ENCODE data around the gene GSS.
A peak's percentile ranks its signal among the peaks of the same experiment; 100 is the strongest.
"Not testable (repeated sequence)": the region's sequence is repeated elsewhere in the genome, so short reads cannot be mapped to it uniquely, and the experiment has no call there.

The GSS gene

DNA sequence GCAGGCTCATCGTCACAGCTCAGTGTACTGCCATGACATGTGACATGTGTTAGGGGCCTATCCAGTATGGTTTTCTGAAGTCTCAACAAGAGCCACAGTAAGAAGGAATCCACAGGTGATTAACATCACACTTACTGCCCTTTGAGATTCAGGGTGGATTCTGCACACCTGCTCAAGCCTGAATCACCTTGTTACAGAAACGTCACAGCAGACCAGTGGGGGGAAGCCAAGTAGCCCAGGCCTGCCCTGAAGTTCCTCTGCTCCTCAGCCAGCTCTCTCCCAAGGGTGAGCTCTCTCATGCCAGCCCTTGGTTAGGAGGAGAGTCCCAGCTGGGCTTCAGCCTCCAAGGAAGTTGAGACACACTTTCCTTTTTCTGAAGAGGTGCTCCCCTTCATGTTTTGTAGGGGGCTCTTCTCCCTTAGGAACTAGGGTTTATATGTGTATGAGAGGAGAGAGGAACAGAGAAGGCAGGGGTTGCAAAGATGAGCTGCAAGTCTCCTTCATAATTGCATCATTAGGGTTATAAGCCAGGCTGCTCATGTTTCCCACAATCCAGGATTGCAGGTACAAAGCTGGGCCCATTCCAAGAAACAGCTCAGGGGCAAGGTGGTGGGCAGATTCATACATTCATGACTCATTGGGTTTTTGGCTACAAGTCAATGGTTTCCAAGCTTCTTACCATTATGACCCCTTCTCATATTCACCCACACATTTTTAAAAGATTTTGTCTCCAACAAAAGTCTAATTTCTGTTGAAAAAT is 11.6 kb downstream of the GSS start:
- no peak for DNase-seq

DNA sequence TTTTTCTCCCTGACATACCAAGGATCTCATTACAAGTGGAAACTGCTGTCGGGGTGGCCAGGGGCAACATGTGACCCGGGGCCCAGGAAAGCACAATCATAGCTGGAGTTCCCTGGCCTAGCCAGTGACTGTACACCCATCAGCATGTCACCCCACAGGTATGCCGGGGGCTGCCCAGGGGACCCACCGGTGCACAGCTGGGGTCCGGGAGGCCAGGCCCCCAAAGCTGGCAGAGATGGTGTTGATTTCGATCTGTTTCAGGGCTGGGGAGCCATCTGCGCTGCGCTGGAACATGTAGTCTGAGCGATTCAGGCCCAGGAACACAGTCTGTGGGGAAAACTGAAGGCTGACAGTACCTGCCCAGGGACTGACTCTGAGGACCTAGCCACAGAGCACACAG is 13.3 kb downstream of the GSS start:
- DNase-seq: no peak

DNA sequence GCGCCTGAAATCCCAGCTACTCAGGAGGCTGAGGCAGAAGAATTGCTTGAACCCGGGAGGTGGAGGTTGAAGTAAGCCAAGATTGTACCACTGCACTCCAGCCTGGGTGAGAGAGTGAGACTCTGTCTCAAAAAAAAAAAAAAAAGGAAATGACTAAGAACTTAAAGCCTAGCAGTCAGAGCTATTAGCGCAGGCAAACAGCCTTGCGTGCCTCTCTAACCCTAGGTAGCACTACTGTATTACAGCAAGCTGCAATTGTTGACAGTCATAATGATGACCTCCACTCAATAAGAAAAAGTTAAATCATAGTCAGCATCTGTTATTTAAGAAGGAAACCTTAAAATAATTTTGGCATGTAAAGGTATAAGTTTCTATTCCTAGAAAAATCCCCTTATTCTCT is 14.4 kb downstream of the GSS start:
- no peak for DNase-seq

DNA sequence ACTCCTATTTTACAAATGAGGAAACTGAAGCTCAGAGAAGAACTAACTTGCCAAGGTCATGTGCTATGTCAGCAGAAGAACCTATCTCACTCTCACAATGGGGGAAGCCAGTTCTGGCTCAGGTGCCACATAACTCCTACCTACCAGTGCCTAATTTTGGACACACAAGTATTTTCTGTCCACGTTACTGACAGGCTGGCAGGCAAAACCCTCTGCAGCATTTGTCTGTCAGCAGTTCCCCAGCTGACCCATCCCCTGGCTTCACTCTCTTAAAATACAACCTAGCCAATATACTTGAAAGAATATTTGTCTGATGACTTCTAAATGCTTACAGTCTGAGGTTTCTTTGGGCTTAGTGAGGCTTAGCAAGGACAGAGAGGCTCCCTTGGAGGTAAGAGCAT is 15.5 kb downstream of the GSS start:
- no peak for DNase-seq

DNA sequence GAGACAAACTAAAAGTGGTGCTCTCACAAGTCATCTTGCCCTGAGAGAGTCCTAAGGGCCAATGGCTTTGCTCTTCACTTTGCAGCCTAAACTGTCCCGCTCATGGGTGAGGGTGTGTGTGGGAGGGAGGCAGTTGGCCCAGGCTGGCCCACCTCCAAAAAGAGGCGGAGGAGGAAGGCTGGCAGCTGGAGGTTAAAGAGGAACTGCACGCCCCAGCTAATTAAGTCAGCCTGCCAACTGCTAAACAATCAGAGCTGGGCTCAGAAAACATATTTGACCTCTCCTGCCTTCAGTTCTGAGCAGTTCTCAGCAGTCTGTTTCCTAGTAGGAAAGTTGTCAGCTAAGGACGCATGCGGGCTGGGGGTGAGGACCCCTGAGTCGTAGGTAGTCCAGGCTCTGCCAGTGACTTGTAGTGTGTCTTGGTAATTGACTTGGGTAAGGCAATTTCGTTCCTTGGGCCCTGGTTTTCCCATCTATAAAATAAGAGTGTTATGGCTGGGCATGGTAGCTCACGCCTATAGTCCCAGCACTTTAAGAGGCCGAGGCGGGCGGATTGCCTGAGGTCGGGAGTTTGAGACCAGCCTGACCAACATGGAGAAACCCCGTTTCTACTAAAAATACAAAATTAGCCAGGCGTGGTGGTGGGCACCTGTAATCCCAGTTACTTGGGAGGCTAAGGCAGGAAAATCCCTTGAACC is 17.0 kb downstream of the GSS start:
- peak; percentile 28 to 31 for DNase-seq

DNA sequence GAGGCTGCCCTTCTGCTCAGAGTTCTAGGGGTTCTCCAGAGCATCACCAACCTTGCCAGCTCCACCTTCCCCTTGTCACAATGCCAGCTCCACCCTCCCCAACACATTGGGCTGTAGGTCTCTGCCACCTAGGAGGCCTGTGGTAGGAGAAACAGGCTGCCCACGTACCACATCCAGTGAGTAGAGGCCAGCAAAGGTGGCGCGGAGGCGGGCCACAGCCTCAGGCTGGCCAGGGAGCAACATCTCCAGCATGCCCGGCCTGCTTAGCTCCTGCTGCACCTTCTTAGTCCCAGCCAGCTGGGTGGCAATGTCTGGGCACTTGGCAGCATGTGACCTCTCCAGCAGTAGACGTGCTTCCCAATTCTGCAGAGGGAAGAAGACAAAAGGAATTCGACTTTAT is 23.8 kb downstream of the GSS start:
- DNase-seq: no peak

DNA sequence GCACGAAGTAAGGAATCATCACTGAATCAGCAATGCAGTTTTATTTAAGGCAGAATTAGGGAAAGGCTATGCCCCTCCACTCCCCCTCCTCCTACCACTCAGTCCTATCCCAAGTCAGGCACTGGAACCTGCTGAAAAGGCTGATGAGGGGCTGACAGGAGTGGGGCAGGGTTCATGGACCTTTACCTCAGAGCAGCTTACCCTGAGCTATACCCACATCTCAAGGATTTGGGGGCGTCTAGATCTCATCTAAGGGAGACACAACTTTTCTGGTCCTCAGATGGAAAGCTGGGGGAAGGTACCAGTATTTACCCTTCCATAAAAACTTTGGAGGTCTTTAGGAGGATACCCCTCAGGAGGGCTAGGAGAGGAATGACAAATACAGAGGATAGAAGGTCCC is 27.2 kb downstream of the GSS start:
- no peak for DNase-seq

DNA sequence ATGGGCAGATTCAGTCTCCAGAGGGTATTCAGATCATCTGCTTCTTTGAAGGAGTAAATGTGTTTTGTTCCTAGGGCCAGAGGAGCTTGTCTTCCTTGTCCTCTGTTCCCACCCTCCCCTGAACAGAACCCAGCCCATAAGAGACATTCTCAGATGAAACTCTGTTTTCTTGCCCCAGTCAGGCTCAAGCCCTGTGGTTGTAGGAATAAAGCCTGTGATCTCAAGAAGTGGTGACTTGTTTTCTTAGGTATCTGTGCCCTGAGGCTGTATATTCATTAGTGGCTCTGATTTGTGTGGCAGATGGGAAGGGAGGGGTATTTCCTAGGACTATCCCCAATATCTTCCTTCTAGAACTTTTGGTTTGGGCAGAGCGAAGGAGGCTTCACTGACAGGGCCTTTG is 27.9 kb downstream of the GSS start:
- no peak for DNase-seq

DNA sequence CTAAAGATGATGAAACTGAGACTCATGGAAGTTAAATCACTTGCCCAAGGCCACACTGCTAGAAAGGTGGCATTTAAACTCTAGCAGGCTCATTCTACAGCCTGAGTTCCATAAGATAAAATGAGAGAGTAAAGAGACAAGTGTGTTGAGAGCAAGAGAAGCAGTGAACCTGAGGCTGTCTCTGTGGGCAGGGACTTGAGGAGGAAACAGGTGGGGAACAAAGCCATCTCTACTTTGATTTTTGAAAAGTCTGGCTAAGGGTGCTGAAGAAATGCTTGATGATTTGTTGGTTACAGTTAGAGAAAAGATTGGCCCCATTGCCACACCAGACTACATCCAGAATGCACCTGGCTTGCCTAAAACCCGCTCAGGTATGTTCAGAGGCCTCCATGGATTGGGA is 29.0 kb downstream of the GSS start:
- DNase-seq: no peak

DNA sequence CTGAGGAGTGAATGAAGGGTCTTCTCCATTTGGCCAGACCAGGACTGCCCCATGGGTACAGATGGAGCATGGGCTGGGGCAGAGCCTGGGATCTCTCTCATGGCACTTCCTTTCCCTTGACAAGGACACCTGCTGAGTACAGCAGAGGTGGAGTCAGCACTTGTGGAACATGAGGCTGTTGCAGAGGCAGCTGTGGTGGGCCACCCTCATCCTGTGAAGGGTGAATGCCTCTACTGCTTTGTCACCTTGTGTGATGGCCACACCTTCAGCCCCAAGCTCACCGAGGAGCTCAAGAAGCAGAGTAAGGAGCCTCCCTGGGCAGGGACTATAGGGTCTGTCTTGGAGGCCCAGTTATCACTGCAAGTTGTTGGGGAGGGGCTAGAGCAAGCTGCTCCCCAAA is 29.6 kb downstream of the GSS start:
- DNase-seq: no peak

DNA sequence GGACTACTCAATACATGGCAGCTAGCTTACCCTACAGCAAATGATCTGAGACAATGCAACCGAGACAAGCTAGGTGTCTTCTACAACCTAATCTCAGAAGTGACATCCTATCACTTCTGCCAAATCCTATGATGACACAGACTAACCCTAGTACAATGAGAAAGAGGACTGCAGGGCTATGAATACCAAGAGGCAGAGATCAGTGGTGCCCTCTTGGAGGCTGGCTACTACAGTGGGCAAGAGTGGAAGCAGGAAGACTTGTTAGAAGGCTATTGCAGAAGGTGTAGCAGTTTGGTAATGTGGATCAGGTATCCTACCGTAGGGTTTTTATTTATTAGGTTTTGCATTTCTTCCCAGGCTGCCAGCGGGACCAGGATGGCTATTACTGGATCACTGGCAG is 30.3 kb downstream of the GSS start:
- DNase-seq: no peak

DNA sequence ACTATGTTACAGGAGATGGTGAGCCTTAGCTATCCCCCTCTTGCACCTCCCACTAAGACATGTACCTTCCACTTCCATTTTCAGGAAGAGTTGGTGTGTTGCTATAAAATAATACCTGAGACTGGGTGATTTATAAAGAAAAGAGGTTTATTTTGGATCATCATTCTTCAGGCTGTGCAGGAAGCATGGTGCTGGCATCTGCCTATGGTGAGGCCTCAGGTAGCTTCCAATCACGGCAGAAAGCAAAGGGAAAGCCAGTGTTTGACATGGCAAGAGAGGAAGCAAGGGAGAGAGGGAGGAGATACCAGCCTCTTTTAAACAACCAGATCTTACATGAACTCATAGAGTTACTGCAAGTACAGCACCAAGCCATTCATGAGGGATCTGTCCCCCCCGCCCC is 32.2 kb downstream of the GSS start:
- no peak for DNase-seq

DNA sequence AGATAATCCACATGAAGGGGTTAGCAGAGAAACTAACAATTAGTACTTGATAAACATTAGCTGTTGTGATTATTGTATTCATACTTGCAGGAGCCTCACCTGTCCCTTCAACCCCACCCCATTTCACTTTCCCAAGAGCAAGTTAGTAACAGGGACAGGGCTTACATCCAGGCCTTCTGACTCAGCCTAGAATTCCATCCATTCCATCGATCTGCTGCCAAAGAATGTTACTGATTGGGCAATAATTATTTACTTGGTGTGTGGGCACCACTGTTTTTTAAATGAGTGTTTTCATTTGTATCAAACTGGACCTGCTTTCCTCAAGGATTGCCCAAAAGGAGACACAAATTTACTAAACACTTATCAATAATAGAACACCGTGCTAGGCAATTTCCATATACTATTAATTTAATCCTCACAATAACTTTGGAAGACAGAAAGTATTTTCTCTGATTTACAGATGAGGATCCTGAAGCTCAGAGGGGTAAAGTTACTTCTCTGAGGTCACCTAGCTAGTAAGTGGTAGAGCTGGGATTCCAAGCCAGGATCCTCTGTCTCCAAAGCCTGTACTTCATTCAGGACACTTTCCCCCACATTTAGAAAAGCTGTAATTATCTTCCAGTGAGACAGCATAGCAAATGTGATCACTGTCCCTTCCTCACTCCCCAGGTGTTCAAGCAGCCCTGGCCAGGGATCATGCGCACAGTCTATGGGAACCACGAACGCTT is 32.8 kb downstream of the GSS start:
- DNase-seq: no peak

DNA sequence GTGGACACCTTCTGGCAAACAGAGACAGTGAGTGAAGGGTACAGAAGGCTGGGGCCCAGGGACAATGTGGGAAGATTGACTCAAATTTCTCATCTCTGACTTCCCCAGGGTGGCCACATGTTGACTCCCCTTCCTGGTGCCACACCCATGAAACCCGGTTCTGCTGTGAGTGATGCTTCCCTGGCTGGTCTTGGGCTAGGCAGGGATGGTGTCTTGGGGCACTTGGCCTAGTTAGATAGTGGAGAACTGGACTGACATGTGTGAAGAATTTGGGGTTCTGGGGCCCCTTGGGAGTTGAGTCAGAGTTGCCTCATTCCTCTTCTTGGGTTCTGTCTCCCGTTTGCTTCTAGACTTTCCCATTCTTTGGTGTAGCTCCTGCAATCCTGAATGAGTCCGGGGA is 34.2 kb downstream of the GSS start:
- DNase-seq: no peak

DNA sequence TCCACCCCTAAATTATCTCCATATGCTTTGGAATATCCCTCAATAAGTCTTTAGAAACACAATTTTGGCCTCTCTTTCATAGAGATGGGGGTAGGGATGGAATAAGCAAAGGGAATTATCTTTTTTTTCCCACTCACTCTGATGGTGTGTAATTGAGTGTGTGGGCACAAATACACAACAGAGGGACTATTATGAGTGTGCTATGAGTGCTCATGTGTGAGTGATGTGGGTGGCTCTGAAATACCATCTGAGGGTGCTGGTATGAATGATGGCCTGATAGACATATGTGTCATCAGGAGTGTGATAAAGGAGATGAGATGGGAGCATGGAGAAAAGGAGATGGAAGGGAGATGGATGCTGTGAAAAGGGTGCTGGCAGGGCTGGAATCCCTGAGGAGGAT is 35.6 kb downstream of the GSS start:
- DNase-seq: no peak

DNA sequence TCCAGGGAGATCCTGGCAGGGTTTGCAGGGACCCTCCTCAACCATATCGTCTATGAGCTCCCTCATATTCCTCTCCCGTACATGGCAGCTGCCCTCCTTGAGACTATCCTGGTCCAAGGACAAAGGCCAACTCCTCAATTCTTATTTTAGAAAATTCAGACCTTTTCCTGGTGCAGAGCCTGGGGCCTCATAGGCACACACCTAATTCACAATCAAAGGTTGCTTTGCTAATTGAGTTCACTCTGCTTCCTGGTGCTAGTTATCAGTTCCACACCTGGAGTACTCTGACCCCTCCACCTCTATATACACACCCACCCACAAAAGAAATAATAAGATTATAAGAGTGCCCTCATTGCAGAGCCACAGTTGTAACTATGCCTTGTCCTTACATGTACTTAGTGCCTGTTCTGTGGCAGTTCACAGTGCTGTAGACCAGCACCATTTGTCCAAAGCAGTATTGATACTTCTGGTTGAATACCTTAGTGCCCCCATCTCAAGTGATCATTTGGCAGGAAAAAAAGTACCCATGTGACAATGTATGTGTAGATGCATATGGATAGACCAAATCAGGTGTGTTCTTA is 38.7 kb downstream of the GSS start:
- DNase-seq: no peak

DNA sequence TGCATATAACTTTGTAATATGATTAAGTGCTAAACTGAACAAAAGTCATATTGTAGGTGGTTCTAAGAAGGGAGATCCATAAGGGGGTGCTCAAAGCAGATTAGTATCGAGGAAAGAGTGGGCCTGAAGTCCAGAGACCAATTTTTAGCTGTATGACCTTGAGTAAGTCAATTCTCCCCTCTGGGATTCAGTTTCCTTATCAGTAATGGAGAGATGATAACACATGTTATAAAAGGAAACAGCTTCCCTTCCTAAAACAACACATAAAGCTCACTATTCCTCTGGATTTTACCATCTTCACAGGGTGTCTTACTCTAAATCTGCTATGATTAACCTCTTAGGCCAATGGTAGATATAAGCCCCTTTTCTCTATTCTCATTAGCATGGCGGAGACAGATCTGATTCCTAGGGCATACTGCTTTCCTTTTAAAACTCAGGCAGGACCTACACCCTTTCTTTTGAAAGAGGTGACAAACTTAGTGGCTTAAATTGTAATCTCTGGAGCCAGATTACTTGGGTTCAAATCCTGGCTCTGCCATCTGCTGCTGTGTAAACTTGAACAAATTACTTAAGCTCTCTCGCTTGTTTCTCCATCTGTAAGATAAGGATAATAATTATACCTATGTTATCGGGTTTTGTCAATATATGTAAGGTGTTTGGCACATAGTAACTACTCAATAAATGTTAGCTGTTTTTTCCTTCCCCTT is 39.7 kb downstream of the GSS start:
- no peak for DNase-seq

DNA sequence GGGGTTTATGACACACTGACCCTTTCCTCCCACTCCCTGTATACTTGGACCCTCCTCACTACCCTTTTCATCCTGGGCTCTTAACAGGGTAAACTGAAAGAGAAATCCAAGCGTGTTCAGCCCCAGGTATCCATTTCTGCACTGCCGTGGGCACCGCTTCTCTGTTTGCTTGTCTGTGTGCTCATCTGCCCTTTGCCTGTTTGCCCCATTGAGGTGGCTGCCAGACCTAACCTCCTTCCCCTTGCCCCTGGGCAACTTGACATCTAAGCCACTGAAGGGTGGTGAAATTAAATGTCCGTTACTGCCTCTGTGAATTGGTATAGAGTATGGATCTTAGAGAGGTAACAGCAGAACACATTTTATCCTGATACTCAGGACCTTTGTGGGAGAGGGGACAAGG is 40.5 kb downstream of the GSS start:
- no peak for DNase-seq

DNA sequence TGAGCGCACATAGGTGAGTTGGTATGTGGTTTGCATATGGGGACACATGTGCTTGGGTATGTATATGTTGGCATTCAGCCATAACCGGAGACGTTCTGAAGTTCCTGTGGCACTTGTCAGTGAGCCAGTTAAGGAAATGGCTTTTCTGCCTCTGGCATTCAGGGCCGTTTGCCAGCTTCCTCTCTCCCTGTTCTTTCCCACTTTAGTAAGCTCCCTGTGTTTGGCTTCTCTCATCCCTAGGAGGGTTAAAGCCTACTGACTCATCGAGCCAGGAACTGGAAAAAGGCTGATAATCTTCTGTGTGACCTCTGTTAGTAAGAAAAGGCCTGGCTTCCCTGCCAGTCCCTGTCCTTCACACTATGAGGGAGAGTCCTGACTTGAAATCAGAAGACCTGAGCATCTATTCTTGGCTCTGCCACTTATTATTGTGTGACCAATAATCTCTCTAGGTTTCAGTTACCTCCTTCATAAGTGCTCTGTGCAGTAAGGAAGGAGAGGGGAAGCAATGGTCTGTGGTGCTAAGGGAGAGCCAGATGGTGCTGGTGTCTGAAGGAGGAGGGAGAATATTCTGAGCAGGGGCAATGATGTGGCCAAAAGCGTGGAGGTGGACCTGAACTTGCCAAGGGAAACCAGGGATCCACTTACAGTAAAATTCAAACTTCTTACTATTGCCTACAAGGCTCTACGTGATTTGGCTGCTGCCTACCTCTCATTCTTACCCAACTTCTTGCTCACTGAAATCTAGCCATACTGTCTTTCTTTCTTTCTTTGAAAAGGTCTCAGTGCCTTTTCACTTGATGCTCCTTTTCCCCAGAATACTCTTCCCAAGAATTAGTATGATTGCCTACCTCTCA is 47.8 kb downstream of the GSS start:
- no peak for DNase-seq

DNA sequence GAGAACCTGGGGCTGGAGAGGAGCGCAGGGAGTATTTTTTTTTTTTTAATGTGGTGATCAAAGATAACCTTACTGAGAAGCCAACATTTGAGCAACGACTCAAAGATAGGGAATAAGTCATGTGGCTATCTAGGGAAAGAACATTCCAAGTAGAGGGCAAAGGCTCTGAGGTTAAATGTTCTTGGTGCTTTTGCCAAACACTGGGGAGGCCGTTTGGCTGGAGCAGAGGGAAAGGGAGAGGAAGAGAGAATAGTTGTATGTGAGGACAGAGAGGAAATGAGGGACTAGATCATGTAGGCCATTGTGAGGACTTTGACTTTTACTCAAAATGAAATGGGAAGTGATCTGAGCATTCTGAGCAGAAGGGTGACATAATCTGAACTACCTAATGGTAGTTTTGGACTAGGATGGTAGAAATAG is 51.4 kb downstream of the GSS start:
- DNase-seq: no peak

DNA sequence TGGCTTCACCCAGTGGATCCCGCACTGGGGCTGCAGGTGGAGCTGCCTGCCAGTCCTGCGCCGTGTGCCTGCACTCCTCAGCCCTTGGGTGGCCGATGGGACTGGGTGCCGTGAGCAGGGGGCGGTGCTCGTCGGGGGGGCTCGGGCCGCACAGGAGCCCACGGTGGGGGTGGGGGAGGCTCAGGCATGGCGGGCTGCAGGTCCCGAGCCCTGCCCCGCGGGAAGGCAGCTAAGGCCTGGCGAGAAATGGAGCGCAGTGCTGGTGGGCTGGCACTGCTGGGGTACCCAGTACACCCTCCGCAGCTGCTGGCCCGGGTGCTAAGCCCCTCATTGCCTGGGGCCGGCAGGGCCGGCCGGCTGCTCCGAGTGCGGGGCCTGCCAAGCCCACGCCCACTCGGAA is 56.9 kb downstream of the GSS start:
- not testable (repeated sequence) for DNase-seq

DNA sequence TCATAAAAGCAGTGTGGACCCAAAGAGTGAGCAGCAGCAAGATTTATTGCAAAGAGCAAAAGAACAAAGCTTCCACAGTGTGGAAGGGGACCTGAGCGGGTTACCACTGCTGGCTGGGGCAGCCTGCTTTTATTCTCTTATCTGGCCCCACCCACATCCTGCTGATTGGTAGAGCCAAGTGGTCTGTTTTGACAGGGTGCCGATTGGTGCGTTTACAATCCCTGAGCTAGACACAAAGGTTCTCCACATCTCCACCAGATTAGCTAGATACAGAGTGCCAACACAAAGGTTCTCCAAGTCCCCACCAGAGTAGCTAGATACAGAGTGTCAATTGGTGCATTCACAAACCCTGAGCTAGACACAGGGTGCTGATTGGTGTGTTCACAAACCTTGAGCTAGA is 57.5 kb downstream of the GSS start:
- DNase-seq: not testable (repeated sequence)

Measured in hippocampal formation (tissue), 2 donors.